HG03045 (cell line): ENCODE results near the gene NOS3.
A peak's percentile ranks its signal among the peaks of the same experiment; 100 is the strongest.

Experiments
- ATAC-seq: cut with Tn5 transposase; IDR thresholded peaks from one replicate; pipeline ENCODE4 v1.9.1; 2021; ENCODE audit warnings: mild to moderate bottlenecking, moderate library complexity; ENCODE audit not compliant: unreplicated experiment

Gene NOS3

GRCh38 chr7:150951521-150951920 lies 39.3 kb upstream of the NOS3 start:
- ATAC-seq: no peak

- ATAC-seq: no peak
Observed at GRCh38 chr7:150952331-150953050, 38.3 kb upstream of the NOS3 start.

GRCh38 chr7:150953061-150953997 lies 37.5 kb upstream of the NOS3 start:
- ATAC-seq: no peak

GRCh38 chr7:150954201-150954985 lies 36.4 kb upstream of the NOS3 start:
- no peak for ATAC-seq

GRCh38 chr7:150954986-150955518 lies 35.8 kb upstream of the NOS3 start:
- ATAC-seq: no peak

GRCh38 chr7:150955519-150956394 lies 35.1 kb upstream of the NOS3 start:
- no peak for ATAC-seq

GRCh38 chr7:150956395-150957132 lies 34.3 kb upstream of the NOS3 start:
- ATAC-seq: no peak

GRCh38 chr7:150957133-150958020 lies 33.4 kb upstream of the NOS3 start:
- ATAC-seq: no peak

- ATAC-seq: no peak
Observed at GRCh38 chr7:150958062-150958552, 32.7 kb upstream of the NOS3 start.

GRCh38 chr7:150958597-150958996 lies 32.2 kb upstream of the NOS3 start:
- ATAC-seq: no peak

- ATAC-seq: no peak
Observed at GRCh38 chr7:150959081-150959480, 31.7 kb upstream of the NOS3 start.

GRCh38 chr7:150959739-150960734 lies 30.8 kb upstream of the NOS3 start:
- ATAC-seq: no peak

GRCh38 chr7:150961510-150962289 lies 29.1 kb upstream of the NOS3 start:
- no peak for ATAC-seq

GRCh38 chr7:150962290-150962552 lies 28.6 kb upstream of the NOS3 start:
- no peak for ATAC-seq

- ATAC-seq: peak; percentile 60
Observed at GRCh38 chr7:150962553-150963399, 28.0 kb upstream of the NOS3 start.
